NCI-H748 treated with DMSO at 0.1 percent for 48 hours (cell line): ENCODE data around the gene SLC33A1.
"Not testable (repeated sequence)": the region's sequence is repeated elsewhere in the genome, so short reads cannot be mapped to it uniquely, and the experiment has no call there.

ENCODE experiments used
- DNase-seq: peaks from one replicate; lab custom pipeline; 2025; lab: John Stamatoyannopoulos, UW

The SLC33A1 gene

DNA sequence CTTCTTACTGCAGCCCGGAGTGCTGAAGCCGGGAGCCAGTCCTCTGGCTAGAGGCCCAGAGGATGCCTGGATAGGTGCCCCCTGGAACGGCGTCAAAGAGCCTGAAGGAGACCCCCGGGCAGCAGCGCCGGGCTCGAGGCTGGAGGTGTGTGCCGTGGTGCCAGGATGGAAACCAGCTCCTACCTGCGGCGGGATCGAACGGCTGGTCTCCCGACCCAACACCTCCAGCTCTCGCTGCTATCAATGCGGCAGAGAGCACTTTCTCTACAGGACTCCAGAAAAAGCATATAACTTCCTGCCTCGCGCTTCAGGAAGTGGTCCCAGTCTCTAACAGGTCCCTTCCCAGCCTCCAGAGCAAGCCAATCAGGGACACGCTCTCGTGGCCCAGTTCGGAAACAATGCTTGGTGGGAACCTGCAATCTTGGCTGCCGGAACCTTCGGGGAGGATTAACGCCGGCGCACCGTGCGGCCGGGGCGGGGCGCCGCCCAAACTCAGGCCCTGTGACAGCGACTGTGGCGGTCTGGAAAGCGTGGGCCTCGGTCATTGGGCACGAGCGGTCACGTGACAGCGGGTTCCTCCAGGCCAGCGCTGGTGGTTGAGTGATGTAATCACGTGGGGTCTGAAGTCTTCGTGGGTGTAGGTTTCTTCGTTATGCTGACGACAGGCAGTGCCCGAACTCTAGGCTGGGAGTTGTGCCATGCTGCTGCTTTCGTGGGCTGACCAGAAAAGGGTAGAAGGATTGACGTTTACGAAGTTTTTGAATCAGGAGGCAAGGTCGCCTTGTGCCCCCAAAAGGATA is at the start of gene SLC33A1:
Gene SLC33A1 (minus strand): TSS at position 287 of the 800 bp plus-strand sequence. CDS start 430 bp downstream, outside the sequence.
- peak; percentile 90 for DNase-seq

DNA sequence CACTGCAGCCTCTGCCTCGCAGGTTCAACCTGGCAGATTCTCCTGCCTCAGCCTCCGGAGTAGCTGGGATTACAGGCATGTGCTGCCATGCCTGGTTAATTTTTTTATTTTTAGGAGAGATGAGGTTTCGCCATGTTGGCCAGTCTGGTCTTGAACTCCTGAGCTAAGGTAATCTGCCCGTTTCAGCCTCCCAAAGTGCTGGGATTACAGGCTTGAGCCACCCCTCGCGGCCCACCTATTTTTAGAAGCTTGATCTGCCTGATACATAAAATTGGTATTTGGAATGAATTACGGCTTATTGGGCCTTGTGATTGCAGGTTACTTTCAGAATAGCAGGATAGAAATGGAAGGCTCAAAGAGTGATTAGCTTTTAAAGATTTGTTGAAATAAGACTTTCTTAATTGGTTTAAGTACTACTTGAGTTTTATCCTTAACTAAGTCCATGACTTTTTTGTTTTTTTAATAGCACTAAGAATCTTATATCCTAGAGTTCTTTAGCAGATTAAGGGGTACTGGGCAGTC is 41.2 kb upstream of the SLC33A1 start:
- no peak for DNase-seq

DNA sequence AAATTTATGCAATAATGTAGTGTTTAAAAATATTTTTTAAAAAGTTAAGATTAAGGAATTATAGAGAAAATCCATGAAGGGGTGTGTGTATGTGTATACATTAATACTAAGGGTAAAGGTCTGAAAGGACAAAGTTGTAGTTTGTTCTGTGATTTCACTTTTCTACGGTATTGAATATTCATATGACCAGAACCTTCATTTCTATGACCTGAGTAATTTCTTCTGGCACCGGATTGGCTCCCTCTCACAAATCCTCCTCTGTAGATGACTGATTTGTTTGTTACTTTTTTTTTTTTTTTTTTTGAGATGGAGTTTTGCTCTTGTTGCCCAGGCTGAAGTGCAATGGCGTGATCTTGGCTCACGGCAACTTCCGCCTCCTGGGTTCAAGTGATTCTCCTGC is 37.1 kb upstream of the SLC33A1 start:
- DNase-seq = no peak

DNA sequence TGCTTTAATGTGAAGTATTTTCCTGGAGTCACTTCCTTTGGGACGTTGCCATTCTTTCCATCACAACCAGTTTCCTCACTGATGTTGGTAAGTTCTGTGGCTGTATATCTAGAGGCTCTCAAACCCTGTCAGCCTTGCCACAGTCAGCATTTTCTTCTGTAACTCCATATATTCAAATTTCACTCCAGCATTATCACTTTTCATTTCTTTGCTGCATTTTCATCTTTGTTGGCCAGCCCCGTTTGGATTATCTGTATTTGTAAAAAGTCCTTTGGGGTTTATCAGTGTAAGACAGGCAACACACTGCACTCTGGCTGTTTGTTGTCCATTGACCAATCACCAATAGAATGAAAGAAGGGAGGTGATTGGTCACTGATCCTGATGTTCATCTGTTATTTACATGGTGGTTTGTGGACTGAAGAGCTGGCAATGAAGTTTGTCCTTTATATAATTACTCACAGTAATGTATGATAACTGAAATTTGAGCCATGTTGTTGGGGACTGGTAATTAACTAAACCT is 36.5 kb upstream of the SLC33A1 start:
- no peak for DNase-seq

DNA sequence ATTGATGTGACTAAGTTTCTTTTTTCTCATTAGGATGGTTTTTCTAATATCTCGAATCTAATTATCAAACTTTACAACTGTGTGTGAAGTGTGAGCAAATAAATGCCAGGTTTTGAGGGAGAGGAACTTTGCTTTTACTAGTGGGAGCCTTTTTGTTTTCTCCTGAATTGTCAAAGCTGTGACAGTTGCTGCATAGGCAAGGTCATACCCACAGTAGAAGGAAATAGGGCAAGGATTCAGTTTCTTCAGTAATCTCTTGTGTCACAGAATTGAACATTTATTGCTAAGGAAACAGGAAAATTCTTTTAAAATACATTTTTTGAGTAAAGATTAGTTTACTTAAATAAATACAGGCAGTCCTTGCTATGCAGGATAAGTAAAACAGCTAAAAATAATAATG is 35.7 kb upstream of the SLC33A1 start:
- no peak for DNase-seq

DNA sequence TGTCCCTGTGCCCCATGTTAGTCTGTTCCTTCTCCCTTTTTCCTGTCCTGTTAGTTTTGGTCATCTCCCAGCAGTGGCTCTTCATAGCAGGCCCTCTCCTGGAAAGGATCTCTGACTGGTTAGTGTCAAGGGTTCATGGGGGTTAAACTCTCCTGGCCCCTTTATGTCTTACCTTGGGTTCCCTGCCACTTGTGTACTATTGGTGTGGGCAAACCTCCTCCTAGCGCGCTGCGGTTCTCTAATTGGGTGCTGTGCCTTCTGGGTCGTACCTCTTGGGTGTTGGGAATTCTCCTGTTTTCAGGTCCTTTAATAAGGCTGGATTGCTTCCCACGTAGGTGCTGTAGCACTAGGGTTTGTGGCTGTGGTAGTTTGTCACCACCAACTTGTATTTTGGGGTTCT is 35.0 kb upstream of the SLC33A1 start:
- no peak for DNase-seq

DNA sequence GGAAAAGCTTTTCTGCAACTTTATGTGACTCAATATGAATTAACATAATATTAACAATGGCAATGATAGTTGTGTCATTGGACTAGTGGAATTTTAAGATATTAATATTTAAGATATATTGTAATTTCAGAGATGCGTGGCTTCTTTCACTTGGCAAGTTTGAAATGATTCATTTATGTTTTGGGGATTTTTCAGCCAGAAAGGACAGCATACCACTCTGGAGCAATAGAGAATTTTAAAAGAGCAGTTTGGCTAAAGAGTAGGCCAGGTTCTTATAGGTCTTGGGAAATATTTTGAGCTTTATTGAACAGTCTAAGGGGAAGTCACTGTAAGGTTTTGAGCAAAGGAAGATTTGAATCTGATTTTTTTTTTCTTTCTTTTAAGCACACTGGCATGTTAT is 32.7 kb upstream of the SLC33A1 start:
- no peak for DNase-seq

DNA sequence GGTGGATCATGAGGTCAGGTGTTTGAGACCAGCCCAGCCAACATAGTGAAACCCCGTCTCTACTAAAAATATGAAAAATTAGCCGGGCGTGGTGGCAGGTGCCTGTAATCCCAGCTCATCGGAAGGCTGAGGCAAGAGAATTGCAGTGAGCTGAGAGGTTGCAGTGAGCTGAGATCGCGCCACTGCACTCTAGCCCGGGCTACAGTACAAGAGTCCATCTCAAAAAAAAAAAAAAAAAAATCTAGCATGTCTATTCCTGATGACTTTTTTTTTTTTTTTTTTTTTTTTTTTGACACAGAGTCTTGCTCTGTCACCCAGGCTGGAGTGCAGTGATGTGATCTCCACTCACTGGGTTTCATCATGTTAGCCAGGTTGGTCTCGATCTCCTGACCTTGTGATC is 32.1 kb upstream of the SLC33A1 start:
- DNase-seq = not testable (repeated sequence)

DNA sequence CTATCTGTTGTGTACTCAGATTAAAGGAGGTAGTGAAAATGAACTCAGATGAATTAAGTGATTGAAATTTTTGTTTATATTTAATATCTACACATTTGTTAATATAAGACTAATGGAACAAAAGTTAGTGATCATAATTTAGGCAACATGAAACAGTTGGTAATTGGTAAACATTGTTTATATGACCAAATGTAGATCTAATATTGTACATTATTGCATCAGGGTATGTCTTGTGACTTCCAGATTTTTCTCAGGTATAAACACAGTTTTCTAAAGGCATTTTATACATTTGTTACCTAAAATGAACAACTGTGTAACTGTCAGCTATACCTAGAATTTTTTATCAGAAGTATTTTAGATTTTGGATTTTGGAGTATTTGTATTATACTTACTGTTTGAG is 31.1 kb upstream of the SLC33A1 start:
- no peak for DNase-seq

DNA sequence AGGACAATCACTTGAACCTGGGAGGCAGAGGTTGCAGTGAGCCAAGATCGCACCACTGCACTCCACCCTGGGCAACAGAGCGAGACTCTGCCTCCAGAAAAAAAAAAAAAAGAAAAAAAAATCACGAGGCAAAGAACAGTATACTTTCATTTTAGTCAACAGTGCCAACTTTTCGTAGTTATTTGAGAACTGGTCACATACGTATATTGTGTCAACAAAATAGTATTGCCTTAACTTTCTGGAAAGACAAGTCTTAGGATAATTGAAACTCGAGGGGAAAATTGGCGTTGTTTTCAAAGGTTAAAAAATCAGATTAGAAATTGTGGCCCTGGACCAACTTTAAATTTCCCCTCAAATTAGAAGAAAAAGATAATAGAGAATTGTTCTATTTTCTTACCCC is 30.1 kb upstream of the SLC33A1 start:
- no peak for DNase-seq

DNA sequence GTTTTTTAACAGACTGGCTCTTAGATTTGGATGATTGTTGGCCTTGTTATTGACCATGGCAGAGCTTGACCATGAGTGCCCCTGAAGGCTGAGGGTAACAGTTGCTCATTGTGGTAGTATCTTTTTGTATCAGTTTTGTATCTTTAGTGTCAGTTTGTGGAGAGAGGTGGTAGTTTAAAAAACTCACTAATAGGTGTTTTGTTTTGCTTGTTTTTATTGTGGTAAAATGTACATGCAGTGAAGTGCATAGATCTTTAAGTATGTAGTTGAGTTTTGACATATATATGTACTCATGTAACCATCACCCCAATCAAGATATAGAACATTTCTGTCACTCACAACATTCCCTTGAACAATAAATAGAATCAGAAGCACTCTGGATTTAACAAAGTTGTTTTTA is 26.1 kb upstream of the SLC33A1 start:
- no peak for DNase-seq

DNA sequence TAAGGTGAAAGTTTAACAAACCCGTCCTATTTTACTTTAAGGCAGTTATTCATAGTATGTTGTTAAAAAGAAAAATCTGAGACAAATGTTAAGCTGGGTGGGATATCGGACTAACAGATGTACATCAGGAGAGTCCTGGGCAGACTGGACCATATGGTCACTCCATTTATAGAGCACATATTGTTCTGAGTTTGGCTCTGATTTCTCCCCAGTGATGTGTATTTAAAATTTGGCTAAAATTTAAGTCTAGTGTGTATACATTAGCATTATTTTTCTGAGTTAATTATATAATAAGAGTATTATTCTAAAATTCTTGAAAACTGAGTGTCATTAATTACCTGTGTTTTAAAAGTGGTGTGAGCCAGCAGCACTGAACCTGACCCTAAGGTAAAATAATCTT is 22.3 kb upstream of the SLC33A1 start:
- no peak for DNase-seq

DNA sequence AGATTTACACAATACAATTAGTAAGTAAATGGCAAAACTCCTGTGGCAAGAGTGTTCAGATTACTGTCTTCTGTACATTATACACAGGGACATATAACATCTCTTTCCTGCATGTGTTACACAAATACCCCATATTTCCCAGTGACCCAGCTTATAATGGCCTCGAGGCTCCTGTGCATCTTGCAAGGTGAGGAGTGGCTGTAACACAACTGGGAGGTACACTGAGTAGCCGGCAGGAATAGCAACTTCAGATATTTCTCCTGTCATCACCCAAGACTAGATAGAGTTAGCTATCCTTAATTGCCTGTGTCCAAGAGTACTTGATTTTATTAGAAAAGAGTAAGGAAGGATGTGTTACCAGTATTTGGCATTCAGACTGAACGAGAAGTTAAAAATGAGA is 21.8 kb upstream of the SLC33A1 start:
- no peak for DNase-seq

DNA sequence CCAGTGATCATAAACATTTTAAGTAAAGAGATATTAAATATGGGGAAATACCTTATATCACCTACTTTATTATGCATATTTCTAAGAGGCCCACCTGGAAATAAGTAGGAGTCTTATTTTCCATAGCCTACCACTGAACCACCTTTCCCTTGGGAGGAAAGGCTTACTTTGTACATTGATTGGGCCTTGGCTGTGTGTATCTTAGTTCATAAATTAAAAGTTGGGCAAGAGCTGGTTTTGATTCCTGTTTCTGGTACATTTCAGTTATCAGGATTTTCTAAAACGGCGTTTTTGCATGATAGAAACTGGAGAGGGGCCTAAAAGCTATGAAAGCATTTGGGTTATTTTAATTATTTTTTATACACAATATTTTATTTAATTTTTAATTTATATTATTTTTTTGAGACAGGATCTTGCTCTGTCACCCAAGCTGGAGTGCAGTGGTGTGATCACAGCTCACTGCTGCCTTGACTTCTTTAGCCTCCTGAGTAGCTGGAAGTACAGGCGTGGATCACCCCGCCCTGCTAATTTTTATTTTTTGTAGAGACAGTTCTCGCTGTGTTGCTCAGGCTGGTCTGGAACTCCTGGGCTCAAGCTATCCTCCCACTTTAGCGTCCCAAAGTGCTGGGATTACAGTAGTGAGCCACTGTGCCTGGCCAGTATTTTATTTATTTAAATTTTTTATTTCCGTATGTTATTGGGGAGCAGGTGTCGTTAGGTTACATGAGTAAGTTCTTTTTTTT is 18.8 kb upstream of the SLC33A1 start:
- no peak for DNase-seq

DNA sequence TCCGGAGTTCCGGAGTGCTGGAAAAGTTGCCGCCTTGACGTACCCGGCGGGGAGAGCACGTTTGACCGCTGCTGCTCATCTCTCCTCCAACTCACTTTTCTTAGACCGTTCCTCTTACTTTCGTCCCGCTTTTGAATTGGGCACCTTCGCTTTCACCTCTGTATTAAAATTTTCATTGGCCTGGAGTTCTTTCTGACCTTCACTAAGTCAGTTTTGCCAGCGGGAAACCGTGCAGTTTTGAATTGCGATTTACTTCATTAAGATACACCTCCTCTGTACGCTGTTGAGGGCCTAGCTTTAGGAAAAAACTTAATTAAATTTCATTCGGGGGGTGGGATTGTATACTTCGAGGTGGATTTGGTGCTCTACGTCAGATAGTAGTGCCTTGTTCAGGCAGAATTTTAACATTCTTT is 17.5 kb upstream of the SLC33A1 start:
- DNase-seq = no peak

DNA sequence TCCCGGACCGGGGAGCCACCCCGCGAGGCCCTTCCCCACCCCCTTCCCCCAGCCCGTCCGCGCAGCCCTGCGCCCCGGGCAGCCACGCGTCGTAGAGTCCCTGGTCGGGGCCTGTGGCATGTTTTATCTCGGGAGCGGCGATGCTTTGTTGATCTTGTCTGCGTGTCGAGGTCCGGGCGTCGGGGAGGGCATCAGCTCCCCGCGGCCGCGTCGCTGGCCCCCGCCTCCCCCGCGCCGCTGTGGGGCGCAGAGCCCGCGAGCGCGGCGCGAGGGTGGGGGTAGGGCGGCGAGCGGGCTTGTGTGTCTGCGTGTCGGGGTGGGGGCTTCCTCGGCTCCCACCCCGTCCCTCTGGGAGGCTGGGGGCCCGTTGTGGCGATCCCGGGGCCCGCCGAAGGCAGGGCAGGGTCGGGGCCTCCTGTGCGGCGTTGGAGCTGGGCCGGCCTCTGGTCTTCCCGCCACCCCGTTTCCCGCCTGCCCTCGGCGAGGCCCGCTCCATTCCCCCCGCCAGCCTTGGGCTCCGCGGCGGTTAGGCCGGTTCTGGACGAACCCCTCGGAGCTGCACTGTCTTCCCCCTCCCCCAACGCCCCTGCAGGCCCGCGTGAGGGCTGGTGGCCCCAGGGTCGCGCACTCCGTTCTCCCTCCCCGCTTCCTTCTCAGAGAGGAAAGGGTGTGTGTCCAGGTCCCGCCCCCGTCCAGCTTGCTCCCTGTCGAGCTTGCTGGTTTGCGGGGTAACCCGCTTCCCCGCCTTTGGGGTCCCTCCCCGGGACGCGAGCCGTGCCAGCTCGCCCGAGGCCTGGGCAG is 16.9 kb upstream of the SLC33A1 start:
- no peak for DNase-seq

DNA sequence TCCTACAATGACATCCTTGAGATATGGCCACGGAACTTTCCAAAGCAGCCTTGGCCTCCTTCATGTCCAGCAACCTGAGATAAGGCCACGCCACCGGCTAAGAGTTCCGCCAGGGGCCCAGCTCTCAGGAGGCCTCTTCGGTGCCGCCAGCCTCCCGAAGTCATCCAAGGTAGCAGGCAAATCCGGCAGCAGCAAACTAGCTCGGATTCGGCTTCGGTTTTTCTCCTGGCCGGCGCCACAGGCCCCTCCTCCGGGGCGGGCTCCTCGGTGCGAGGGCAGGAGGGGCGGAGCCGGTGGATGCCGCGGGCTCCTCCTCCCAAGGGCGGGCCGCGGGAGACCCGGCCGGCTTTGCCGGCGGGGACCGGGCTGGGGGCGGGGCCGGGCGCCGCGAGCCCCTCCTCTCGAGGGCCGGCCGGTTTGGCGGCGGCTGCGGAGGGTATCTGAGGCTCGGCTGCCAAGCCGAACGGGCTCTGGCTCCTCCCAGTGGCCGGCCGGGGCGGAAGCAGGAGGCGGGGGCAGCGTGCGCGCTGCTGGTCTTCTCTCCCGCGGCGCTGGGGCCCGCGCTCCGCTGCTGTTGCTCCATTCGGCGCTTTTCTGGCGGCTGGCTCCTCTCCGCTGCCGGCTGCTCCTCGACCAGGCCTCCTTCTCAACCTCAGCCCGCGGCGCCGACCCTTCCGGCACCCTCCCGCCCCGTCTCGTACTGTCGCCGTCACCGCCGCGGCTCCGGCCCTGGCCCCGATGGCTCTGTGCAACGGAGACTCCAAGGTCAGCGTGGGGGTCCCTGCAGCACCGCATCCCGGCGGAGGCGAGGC is 16.1 kb upstream of the SLC33A1 start, which contains the start of gene GMPS:
Gene GMPS (plus strand): TSS at position 518 of the 812 bp plus-strand sequence. CDS start 221 bp downstream, at position 739.
- DNase-seq = peak; percentile 66

DNA sequence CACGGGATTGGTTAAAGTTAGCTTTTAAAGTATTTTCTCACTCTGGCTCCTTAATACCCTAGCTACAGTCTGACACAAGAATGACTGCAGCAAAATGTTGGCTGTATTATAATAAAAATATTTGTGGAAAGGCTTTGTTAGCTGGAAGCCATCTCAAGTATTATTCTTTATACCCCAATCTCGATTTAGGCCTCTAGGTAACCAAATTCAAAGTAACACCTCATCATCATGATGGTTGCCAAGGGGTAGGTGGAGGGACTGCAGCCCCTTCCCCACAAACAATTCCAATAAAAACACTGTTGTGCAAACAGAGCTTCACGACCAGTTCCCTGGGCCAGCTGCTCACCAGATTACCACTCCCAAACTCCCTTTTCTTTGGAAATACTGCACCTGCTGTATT is 15.5 kb upstream of the SLC33A1 start:
- DNase-seq = no peak

DNA sequence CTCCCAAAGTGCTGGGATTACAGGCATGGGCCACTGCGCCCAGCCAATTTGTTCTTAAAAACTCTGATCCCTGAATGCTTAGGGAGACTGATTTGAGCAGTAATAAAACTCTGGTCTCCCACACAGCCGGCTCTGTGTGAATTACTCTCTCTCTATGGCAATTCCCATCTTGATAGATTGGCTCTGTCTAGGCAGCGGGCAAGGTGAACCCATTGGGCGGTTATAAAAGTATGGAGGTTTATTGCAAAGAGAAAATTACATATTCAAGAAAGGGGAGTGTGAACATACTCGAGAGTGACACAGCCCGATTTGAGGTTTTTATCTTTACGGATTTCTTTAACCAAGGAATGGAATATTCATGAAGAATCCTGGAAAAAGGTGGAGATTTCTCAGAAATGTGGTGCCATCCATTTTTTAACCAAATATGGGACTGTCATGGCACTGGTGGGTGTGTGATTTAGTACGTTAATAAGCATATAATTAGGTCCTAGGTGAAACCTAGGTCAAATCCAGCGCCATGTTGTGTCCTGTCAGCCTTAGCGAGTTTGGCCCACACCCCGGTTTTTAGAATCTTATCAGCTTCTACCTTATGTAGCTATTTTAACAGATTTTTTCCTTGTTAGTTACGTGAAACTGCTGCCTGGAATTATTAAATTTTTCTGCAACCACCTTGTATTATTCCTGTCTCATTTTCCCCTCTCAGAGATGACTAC is 9.0 kb upstream of the SLC33A1 start:
- no peak for DNase-seq

DNA sequence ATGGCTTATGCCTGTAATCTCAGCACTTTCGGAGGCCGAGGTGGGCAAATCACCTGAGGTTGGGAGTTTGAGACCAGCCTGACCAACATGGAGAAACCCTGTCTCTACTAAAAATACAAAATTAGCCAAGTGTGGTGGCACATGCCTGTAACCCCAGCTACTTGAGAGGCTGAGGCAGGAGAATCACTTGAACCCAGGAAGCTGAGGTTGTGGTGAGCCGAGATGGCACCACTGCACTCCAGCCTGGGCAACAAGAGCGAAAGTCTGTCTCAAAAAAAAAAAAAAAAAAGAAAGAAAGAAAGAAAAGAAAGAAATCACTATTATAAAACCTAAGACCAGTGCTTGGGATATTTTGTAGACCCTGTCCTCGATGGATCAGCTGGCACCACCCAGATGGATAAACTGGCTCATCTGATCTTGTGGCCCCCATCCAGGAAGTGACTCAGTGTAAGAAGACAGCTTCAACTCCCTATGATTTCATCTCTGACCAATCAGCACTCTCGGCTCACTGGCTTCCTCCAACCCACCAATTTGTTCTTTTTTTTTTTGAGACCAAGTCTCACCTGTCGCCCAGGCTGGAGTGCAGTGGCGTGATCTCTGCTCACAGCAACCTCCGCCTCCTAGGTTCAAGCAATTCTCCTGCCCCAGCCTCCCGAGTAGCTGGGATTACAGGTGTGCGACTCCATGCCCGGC is 8.2 kb upstream of the SLC33A1 start:
- DNase-seq = not testable (repeated sequence)
